HepG2 (cell line): ENCODE measurements around the gene CAPRIN1. TPM values are rescaled to one million over a fixed set of nuclear protein-coding genes. Genes with fewer than 3 reads are reported as not detected.

Source experiments
- AGO2 ChIP-seq: fragments of 200-400 bp; formaldehyde crosslinking; optimal IDR thresholded peaks from 2 replicates; pipeline ENCODE3; 2017; ENCODE audit warnings: mild to moderate bottlenecking, low read depth, low read length, moderate library complexity
- ARNT ChIP-seq: fragments of 450-650 bp; IDR thresholded peaks from 2 replicates; pipeline ENCODE4 v1.6.1; 2017
- CHD2 ChIP-seq: IDR thresholded peaks from 2 replicates; pipeline ENCODE4 v1.6.1; 2011; ENCODE audit warnings: low read depth, low read length, improper control_type of control experiment
- IRF2 ChIP-seq: IDR thresholded peaks from 2 replicates; pipeline ENCODE4 v1.6.1; 2018; ENCODE audit warnings: missing genetic modification reagents, missing compliant biosample characterization
- KLF11 ChIP-seq: IDR thresholded peaks from 2 replicates; pipeline ENCODE4 v1.6.1; 2016; ENCODE audit warnings: missing compliant biosample characterization
- MYC ChIP-seq: sonication (generic); formaldehyde crosslinking; IDR thresholded peaks from 2 replicates; pipeline ENCODE4 v1.9.0; 2021; ENCODE audit warnings: missing genetic modification reagents, borderline replicate concordance
- NPAS2 ChIP-seq: sonication (generic); formaldehyde crosslinking; IDR thresholded peaks from 2 replicates; pipeline ENCODE4 v1.8.0; 2022; ENCODE audit warnings: mild to moderate bottlenecking, missing genetic modification reagents, borderline replicate concordance
- NRL ChIP-seq: sonication (generic); formaldehyde crosslinking; IDR thresholded peaks from 2 replicates; pipeline ENCODE4 v1.5.0; 2020; ENCODE audit warnings: missing genetic modification reagents, mild to moderate bottlenecking, moderate library complexity, borderline replicate concordance
- POLR2G ChIP-seq: fragments of 200-400 bp; formaldehyde crosslinking; IDR thresholded peaks from 2 replicates; pipeline ENCODE4 v1.6.1; 2018; ENCODE audit warnings: mild to moderate bottlenecking, low read depth, low read length, moderate library complexity
- ZFX ChIP-seq: sonication (generic); formaldehyde crosslinking; IDR thresholded peaks from 2 replicates; pipeline ENCODE4 v1.4.0; 2020; ENCODE audit warnings: mild to moderate bottlenecking, low read depth, missing genetic modification reagents, moderate library complexity
- ZNF234 ChIP-seq: sonication (generic); formaldehyde crosslinking; conservative IDR thresholded peaks from 2 replicates; pipeline ENCODE4 v1.5.1; 2020; ENCODE audit warnings: mild to moderate bottlenecking, missing genetic modification reagents
- ZNF496 ChIP-seq: sonication (generic); formaldehyde crosslinking; IDR thresholded peaks from 2 replicates; pipeline ENCODE4 v1.8.1; 2023; ENCODE audit warnings: mild to moderate bottlenecking, moderate library complexity, missing genetic modification reagents; ENCODE audit not compliant: insufficient replicate concordance
- ZNF605 ChIP-seq: sonication (generic); formaldehyde crosslinking; IDR thresholded peaks from 2 replicates; pipeline ENCODE4 v1.8.0; 2022; ENCODE audit warnings: mild to moderate bottlenecking, missing genetic modification reagents
- ZSCAN9 ChIP-seq: IDR thresholded peaks from 2 replicates; pipeline ENCODE4 v1.6.1; 2016; ENCODE audit warnings: borderline replicate concordance
- polyA plus RNA-seq, 8 experiments: library from polyadenylated mRNA; depleted of rRNA in 3 of 8; stranded (reverse) in 7 of 8; unstranded in 1 of 8; fragments of >200 nt; fragmentation: Illumina TruSeq in 4 of 8; extraction: Trizol in 4 of 8; gene quantifications; 2 replicates each; pipeline versions ENCODE4 v1.2.1 to v1.2.3, GENCODE V29; 2011 to 2016; ENCODE audit warnings: low read depth in 4 of 8, missing spikeins in 1 of 8, mixed read lengths in 1 of 8; ENCODE audit not compliant: insufficient read depth in 1 of 8
- total RNA-seq, 5 experiments: library from RNA; depleted of rRNA; stranded (reverse); fragments of >200 nt; fragmentation: Illumina TruSeq; extraction: Trizol; gene quantifications; 2 replicates each; pipeline ENCODE4 v1.2.3, GENCODE V29; 2016; ENCODE audit warnings: low read depth in 1 of 5
- TF ChIP-seq, protein P1 (sequence below): sonication (generic); formaldehyde crosslinking; conservative IDR thresholded peaks from 2 replicates; pipeline ENCODE4 v1.8.0; 2022; ENCODE audit warnings: missing genetic modification reagents
- TF ChIP-seq, protein P2 (sequence below): sonication (generic); formaldehyde crosslinking; IDR thresholded peaks from 2 replicates; pipeline ENCODE4 v1.8.1; 2023; ENCODE audit warnings: mild to moderate bottlenecking, moderate library complexity, missing genetic modification reagents
- TF ChIP-seq, protein P3 (sequence below): IDR thresholded peaks from 2 replicates; pipeline ENCODE4 v1.6.1; 2016; ENCODE audit warnings: missing genetic modification reagents, missing compliant biosample characterization
- TF ChIP-seq, protein P4 (sequence below): sonication (generic); formaldehyde crosslinking; conservative IDR thresholded peaks from 2 replicates; pipeline ENCODE4 v1.8.0; 2022; ENCODE audit warnings: mild to moderate bottlenecking, moderate library complexity, missing genetic modification reagents
- TF ChIP-seq, protein P5 (sequence below): IDR thresholded peaks from 2 replicates; pipeline ENCODE4 v1.6.1; 2016; ENCODE audit warnings: missing compliant biosample characterization, missing genetic modification reagents, borderline replicate concordance
- TF ChIP-seq, protein P6 (sequence below): sonication (generic); formaldehyde crosslinking; IDR thresholded peaks from 2 replicates; pipeline ENCODE4 v1.5.1; 2020; ENCODE audit warnings: mild to moderate bottlenecking, missing genetic modification reagents

The CAPRIN1 gene
- total and polyA plus RNA-seq, 2 of the 13 experiments (the other 11 are each of a cell fraction or from before 2014, with no cell fraction given), result 114 to 162 TPM

DNA sequence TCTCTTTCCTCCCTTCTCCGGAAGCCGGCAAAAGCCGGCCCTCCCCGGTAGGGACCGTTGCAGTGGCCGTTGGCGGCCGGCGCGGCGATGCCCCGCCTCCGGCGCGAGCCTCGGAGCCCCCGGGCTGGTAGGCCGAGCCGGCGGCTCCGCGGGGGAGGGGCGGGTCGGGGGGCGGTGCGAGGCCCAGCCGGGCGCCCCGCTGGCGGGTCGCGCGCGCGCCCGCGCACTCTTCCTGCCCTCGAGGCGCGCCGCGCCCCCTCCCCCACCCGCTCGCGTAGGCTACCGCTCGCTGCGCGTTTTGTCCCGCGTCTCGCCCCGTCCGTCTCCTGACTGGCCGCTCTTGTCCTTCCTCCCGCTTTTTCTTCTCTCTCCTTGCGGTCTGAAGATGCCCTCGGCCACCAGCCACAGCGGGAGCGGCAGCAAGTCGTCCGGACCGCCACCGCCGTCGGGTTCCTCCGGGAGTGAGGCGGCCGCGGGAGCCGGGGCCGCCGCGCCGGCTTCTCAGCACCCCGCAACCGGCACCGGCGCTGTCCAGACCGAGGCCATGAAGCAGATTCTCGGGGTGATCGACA is 591 bp downstream of the CAPRIN1 start (continued):
- TF ChIP-seq, protein P1, sequence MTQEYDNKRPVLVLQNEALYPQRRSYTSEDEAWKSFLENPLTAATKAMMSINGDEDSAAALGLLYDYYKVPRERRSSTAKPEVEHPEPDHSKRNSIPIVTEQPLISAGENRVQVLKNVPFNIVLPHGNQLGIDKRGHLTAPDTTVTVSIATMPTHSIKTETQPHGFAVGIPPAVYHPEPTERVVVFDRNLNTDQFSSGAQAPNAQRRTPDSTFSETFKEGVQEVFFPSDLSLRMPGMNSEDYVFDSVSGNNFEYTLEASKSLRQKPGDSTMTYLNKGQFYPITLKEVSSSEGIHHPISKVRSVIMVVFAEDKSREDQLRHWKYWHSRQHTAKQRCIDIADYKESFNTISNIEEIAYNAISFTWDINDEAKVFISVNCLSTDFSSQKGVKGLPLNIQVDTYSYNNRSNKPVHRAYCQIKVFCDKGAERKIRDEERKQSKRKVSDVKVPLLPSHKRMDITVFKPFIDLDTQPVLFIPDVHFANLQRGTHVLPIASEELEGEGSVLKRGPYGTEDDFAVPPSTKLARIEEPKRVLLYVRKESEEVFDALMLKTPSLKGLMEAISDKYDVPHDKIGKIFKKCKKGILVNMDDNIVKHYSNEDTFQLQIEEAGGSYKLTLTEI, result no peak
- TF ChIP-seq KLF11 (no peak), ZFX (CRISPR knock-in tag) (no peak; the same call in 1 of the 2 replicates), IRF2 (CRISPR knock-in tag) (peak; percentile 47; the same call in 1 of the 2 replicates), NPAS2 (CRISPR knock-in tag) (no peak), MYC (CRISPR knock-in tag) (peak; percentile 52; the same call in 1 of the 2 replicates), CHD2 (peak; percentile 70; the same call in 1 of the 2 replicates), POLR2G (peak; percentile 57; the same call in 1 of the 2 replicates), NRL (CRISPR knock-in tag) (no peak), AGO2 (peak; percentile 81), ZNF605 (no peak), ZNF234 (CRISPR knock-in tag) (0 out of 2 replicates have a peak, but pooled peaks have one; percentile 12), ZSCAN9 (CRISPR knock-in tag) (no peak), ZNF496 (no peak), ARNT (no peak)
- TF ChIP-seq, protein P2, sequence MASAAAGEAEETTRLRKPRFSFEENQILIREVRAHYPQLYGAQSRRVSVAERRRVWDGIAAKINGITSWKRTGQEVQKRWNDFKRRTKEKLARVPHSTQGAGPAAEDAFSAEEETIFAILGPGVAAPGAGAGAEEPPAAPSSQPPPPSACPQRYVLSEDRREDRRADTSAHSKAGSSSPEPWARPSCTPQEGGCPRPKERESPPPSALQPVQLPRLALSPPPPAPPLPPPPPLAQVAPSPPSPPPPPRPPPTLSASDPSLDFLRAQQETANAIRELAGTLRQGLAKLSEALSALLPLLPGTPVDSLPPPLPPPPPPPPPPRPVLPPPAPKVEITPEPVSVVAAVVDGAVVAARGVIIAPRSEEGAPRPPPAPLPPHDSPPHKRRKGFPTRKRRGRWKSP (CRISPR knock-in tag), result no peak; the same call in 1 of the 2 replicates
- TF ChIP-seq, protein P3, sequence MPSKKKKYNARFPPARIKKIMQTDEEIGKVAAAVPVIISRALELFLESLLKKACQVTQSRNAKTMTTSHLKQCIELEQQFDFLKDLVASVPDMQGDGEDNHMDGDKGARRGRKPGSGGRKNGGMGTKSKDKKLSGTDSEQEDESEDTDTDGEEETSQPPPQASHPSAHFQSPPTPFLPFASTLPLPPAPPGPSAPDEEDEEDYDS (CRISPR knock-in tag), result peak; percentile 50; the same call in 1 of the 2 replicates
- TF ChIP-seq, protein P4, sequence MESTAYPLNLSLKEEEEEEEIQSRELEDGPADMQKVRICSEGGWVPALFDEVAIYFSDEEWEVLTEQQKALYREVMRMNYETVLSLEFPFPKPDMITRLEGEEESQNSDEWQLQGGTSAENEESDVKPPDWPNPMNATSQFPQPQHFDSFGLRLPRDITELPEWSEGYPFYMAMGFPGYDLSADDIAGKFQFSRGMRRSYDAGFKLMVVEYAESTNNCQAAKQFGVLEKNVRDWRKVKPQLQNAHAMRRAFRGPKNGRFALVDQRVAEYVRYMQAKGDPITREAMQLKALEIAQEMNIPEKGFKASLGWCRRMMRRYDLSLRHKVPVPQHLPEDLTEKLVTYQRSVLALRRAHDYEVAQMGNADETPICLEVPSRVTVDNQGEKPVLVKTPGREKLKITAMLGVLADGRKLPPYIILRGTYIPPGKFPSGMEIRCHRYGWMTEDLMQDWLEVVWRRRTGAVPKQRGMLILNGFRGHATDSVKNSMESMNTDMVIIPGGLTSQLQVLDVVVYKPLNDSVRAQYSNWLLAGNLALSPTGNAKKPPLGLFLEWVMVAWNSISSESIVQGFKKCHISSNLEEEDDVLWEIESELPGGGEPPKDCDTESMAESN (CRISPR knock-in tag), result 0 out of 2 replicates have a peak, but pooled peaks have one; percentile 14
- TF ChIP-seq, protein P5, sequence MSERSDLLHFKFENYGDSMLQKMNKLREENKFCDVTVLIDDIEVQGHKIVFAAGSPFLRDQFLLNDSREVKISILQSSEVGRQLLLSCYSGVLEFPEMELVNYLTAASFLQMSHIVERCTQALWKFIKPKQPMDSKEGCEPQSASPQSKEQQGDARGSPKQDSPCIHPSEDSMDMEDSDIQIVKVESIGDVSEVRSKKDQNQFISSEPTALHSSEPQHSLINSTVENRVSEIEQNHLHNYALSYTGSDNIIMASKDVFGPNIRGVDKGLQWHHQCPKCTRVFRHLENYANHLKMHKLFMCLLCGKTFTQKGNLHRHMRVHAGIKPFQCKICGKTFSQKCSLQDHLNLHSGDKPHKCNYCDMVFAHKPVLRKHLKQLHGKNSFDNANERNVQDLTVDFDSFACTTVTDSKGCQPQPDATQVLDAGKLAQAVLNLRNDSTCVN, result no peak
- TF ChIP-seq, protein P6, sequence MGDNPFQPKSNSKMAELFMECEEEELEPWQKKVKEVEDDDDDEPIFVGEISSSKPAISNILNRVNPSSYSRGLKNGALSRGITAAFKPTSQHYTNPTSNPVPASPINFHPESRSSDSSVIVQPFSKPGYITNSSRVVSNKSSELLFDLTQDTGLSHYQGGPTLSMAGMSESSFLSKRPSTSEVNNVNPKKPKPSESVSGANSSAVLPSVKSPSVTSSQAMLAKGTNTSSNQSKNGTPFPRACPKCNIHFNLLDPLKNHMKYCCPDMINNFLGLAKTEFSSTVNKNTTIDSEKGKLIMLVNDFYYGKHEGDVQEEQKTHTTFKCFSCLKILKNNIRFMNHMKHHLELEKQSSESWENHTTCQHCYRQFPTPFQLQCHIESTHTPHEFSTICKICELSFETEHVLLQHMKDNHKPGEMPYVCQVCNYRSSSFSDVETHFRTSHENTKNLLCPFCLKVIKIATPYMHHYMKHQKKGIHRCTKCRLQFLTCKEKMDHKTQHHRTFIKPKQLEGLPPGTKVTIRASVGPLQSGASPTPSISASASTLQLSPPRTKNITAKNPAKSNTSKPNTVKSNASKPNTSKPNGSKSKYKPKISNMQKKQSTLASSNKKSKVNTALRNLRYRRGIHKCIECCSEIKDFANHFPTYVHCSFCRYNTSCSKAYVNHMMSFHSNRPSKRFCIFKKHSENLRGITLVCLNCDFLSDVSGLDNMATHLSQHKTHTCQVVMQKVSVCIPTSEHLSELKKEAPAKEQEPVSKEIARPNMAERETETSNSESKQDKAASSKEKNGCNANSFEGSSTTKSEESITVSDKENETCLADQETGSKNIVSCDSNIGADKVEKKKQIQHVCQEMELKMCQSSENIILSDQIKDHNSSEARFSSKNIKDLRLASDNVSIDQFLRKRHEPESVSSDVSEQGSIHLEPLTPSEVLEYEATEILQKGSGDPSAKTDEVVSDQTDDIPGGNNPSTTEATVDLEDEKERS (CRISPR knock-in tag), result no peak
